Activated CD8-positive, alpha-beta memory T cell treated with anti-CD3 and anti-CD28 coated beads, Interleukin-2, amount 50 U/mL, for 4 hours (primary cell): Measurements from ENCODE around the gene C4A.
"Not testable (repeated sequence)": the region's sequence is repeated elsewhere in the genome, so short reads cannot be mapped to it uniquely, and the experiment has no call there.

Experiments used
- DNase-seq: peaks from one replicate; pipeline ENCODE4 v3.0.0-alpha.2; 2020

The C4A gene

GRCh38 chr6:32037136-32037535 is 55.3 kb downstream of the C4A start:
- not testable (repeated sequence) for DNase-seq

- not testable (repeated sequence) for DNase-seq
Observed at GRCh38 chr6:32037598-32038524, 56.0 kb downstream of the C4A start, which contains the start of gene CYP21A2. Gene CYP21A2, plus strand, starts transcription at chr6:32038415. Its CDS starts 8 bp downstream, at chr6:32038423.

GRCh38 chr6:32038878-32039277 is 57.0 kb downstream of the C4A start:
- peak; percentile 8 for DNase-seq

GRCh38 chr6:32039321-32040274 is 57.7 kb downstream of the C4A start:
- DNase-seq: not testable (repeated sequence)

- not testable (repeated sequence) for DNase-seq
Observed at GRCh38 chr6:32040299-32041049, 58.6 kb downstream of the C4A start.

GRCh38 chr6:32041050-32041321 is 59.1 kb downstream of the C4A start:
- not testable (repeated sequence) for DNase-seq

- not testable (repeated sequence) for DNase-seq
Observed at GRCh38 chr6:32041385-32041784, 59.5 kb downstream of the C4A start.

- not testable (repeated sequence) for DNase-seq
Observed at GRCh38 chr6:32042276-32042675, 60.4 kb downstream of the C4A start.

GRCh38 chr6:32043589-32044380 is 61.9 kb downstream of the C4A start:
- DNase-seq: not testable (repeated sequence)

GRCh38 chr6:32044916-32045315 is 63.1 kb downstream of the C4A start:
- not testable (repeated sequence) for DNase-seq

GRCh38 chr6:32045811-32046449 is 64.1 kb downstream of the C4A start:
- DNase-seq: no peak

GRCh38 chr6:32046450-32047083 is 64.7 kb downstream of the C4A start:
- no peak for DNase-seq

- DNase-seq: no peak
Observed at GRCh38 chr6:32047084-32047478, 65.2 kb downstream of the C4A start.

- DNase-seq: no peak
Observed at GRCh38 chr6:32047539-32047854, 65.6 kb downstream of the C4A start.

- peak; percentile 71 for DNase-seq
Observed at GRCh38 chr6:32047855-32048766, 66.3 kb downstream of the C4A start.

- DNase-seq: not testable (repeated sequence)
Observed at GRCh38 chr6:32049149-32049548, 67.3 kb downstream of the C4A start.

GRCh38 chr6:32049736-32050135 is 67.9 kb downstream of the C4A start:
- not testable (repeated sequence) for DNase-seq

- DNase-seq: no peak
Observed at GRCh38 chr6:32050562-32050961, 68.7 kb downstream of the C4A start.
